ENCODE data around the gene ZNF692. TPM values are rescaled to one million over a fixed set of nuclear protein-coding genes. Genes with fewer than 3 reads are reported as not detected.
A peak's percentile ranks its signal among the peaks of the same experiment; 100 is the strongest.
"Not testable (repeated sequence)": the region's sequence is repeated elsewhere in the genome, so short reads cannot be mapped to it uniquely, and the experiment has no call there.

Gene ZNF692
- total and polyA plus RNA-seq, 4 donors = 10.3 to 176 (median 31.0) TPM

DNA sequence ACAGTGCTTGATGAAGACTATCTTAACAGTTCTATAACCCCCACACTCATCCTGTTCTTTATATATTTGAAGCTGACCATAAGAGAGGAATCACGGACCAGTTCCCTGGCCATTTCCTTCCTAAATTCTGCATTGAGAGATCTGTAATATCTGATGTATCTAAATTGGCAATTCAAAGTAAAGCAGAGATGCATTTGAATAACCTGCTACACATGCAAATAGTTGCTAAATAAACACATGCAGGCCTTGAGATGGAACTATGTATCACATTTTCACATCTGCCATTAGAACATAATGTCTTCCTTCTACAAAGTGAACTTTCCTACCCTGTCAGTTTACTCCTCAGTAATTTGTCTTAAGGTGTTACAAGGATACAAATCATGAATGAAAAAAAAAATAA, 26.8 kb upstream of the ZNF692 start:
- ATAC-seq (ENCODE audit: low FRiP score) = no peak

DNA sequence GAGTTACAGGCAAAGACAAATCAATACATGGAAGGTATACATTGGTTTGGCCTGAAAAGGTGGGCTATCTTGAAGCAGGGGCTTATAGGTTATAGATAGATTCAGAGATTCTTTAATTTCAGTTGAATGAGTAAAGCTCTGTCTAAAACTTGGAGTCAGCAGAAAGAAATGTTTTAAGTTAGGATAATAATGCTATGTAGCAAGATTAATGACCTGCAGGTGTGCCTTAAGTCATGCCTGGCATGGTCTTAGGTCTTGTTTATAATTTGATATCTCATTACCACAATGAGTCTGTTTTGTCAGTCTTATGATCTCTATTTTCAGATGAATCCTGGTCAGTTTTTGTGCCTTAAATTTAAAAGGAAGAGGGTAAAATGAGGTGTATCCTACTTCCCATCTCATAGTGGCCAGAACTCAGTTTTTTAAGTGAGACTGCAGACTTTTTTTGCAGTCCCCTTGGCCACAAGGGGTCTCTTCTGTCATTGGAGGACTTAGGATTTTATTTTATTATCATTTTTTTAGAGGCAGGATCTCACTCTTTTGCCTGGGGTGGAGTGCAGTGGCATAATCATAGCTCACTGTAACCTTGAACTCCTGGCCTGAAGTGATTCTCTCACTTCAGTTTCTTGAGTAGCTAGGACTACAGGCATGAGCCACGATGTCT, 25.9 kb upstream of the ZNF692 start:
- no peak for ATAC-seq (ENCODE audit: low FRiP score)
- 55 to 62% methylated on average over 1 of the region's 1 CpG for WGBS, 2 donors
- intact Hi-C loops (cut with DNase I) = no loop called here
- DNase-seq = no peak
- Histone ChIP-seq H3K4me3 (ENCODE audit: low read length in 2 of 2) (no peak overlapping the region), H3K27me3 (ENCODE audit: control insufficient read depth in 1 of 2, insufficient read depth in 2 of 2, low read length in 1 of 2) (no peaks in the 10 kb centered on the region), H3K36me3 (ENCODE audit: control insufficient read depth in 1 of 2, insufficient read depth in 2 of 2, low read length in 1 of 2) (no peaks in the 10 kb centered on the region), H3K27ac (ENCODE audit: low read depth in 1 of 2, low read length in 2 of 2) (no peak overlapping the region), H3K9me3 (ENCODE audit: control insufficient read depth, low read length) (no peaks in the 10 kb centered on the region), H3K4me1 (ENCODE audit: control insufficient read depth in 1 of 2, insufficient read depth in 2 of 2, low read length in 2 of 2) (no peaks in the 10 kb centered on the region)

More for the DNA sequence above, 26.8 kb upstream of the ZNF692 start:
- H3K27me3 ChIP-seq (ENCODE audit: control insufficient read depth in 1 of 2, insufficient read depth in 2 of 2, low read length in 1 of 2) = no peaks in the 10 kb centered on the region
- no peaks in the 10 kb centered on the region for H3K4me1 ChIP-seq (ENCODE audit: control insufficient read depth in 1 of 2, insufficient read depth in 2 of 2, low read length in 2 of 2)
- no peak overlapping the region for H3K4me3 ChIP-seq (ENCODE audit: low read length in 2 of 2)
- intact Hi-C loops (cut with DNase I) = no loop called here
- 86 to 89% methylated on average over 1 of the region's 1 CpG for WGBS, 2 donors
- H3K27ac ChIP-seq (ENCODE audit: low read depth in 1 of 2, low read length in 2 of 2) = no peak overlapping the region
- no peaks in the 10 kb centered on the region for H3K36me3 ChIP-seq (ENCODE audit: control insufficient read depth in 1 of 2, insufficient read depth in 2 of 2, low read length in 1 of 2)
- no peaks in the 10 kb centered on the region for H3K9me3 ChIP-seq (ENCODE audit: control insufficient read depth, low read length)
- no peak for DNase-seq

DNA sequence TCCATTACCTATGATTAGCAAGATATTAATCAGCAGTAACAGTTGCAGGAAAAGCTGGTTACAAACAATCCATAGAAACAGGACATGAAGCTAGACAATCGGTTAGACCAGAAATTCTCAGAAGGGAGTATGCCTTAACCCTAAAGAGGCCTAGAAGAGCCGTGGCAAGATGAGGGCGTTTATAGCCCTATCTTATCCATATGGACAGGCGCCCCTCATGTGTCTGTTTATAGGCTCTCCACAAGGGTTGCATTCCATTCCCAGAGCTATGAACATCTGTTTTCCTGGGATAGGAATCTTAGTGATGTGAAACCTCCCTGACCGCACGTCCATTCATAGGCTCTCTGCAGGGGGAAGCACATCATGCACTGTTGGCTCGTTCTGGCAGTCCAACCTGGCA, 23.5 kb upstream of the ZNF692 start:
- H3K9me3 ChIP-seq (ENCODE audit: control insufficient read depth, low read length); DNase-seq; H3K27me3 ChIP-seq (ENCODE audit: control insufficient read depth in 1 of 2, insufficient read depth in 2 of 2, low read length in 1 of 2); H3K4me1 ChIP-seq (ENCODE audit: control insufficient read depth in 1 of 2, insufficient read depth in 2 of 2, low read length in 2 of 2); H3K27ac ChIP-seq (ENCODE audit: low read depth in 1 of 2, low read length in 2 of 2); ATAC-seq (ENCODE audit: low FRiP score); H3K36me3 ChIP-seq (ENCODE audit: control insufficient read depth in 1 of 2, insufficient read depth in 2 of 2, low read length in 1 of 2); H3K4me3 ChIP-seq (ENCODE audit: low read length in 2 of 2); intact Hi-C loops (cut with DNase I): not testable (repeated sequence)
- 79 to 80% methylated on average over 7 of the region's 7 CpGs for WGBS, 2 donors

DNA sequence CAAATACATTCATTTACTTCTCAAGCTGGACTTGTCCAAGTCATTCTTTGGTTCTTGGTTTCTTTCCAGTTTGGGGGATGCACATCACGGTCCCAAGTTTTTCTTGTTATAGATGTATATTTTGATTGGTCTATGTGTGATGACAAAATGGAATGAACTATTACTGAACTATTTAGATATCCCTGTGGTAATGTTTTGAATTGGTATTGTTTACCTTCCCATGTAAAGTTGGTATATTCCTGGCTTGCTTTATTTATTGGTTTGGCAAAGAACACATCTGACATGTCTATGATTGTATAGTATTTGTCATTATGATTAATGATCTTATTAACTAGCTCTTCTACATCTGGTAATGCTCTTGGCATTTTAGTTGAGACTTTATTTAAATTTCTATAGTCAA, 22.4 kb upstream of the ZNF692 start:
- Histone ChIP-seq H3K4me3 (ENCODE audit: low read length in 2 of 2) (no peak overlapping the region), H3K9me3 (ENCODE audit: control insufficient read depth, low read length) (no peaks in the 10 kb centered on the region), H3K27me3 (ENCODE audit: control insufficient read depth in 1 of 2, insufficient read depth in 2 of 2, low read length in 1 of 2) (no peaks in the 10 kb centered on the region), H3K36me3 (ENCODE audit: control insufficient read depth in 1 of 2, insufficient read depth in 2 of 2, low read length in 1 of 2) (no peaks in the 10 kb centered on the region), H3K27ac (ENCODE audit: low read depth in 1 of 2, low read length in 2 of 2) (no peak overlapping the region), H3K4me1 (ENCODE audit: control insufficient read depth in 1 of 2, insufficient read depth in 2 of 2, low read length in 2 of 2) (no peaks in the 10 kb centered on the region)
- ATAC-seq (ENCODE audit: low FRiP score) = no peak
- DNase-seq = no peak
- 67 to 70% methylated on average over 1 of the region's 1 CpG for WGBS, 2 donors
- intact Hi-C loops (cut with DNase I) = no loop called here

DNA sequence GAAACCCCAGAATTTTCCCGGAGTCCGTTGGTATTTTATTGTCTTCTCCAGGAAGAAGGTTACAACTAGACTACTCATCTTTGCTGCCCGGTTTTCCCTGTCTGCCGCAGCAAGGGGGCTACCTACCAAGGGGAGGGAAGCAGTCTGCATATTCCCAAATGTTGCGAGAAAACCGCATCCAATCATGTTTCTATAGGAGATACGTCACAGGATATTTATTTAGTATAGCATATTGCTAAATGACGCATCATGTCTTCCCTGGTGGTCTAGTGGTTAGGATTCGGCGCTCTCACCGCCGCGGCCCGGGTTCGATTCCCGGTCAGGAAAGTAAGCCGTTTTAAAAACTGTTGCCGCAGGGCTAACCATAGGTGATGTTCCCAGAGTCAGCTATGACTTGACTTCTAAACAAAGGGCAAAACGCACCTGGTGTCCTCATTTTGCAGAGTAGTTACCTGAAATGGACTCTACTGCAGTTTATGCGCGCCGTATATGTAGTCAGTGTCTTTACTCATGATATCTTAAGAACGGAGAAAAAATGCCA, 15.2 kb upstream of the ZNF692 start:
- 4 to 7% methylated on average over 23 of the region's 23 CpGs for WGBS, 2 donors
- DNase-seq (peak; percentile 79 to 90), ATAC-seq (ENCODE audit: low FRiP score) (peak; percentile 90)
- Histone ChIP-seq H3K4me3 (ENCODE audit: low read length in 2 of 2) (peak overlapping the region; percentile 11 to 49), H3K9me3 (ENCODE audit: control insufficient read depth, low read length) (no peaks in the 10 kb centered on the region), H3K4me1 (ENCODE audit: control insufficient read depth in 1 of 2, insufficient read depth in 2 of 2, low read length in 2 of 2) (no peaks in the 10 kb centered on the region), H3K27me3 (ENCODE audit: control insufficient read depth in 1 of 2, insufficient read depth in 2 of 2, low read length in 1 of 2) (no peaks in the 10 kb centered on the region), H3K36me3 (ENCODE audit: control insufficient read depth in 1 of 2, insufficient read depth in 2 of 2, low read length in 1 of 2) (no peaks in the 10 kb centered on the region), H3K27ac (ENCODE audit: low read depth in 1 of 2, low read length in 2 of 2) (peak overlapping the region; percentile 74 to 94)
- intact Hi-C loops (cut with DNase I) = loop anchor here in 1 of 2 donors (2.0 kb wide), 1 partner anchor 33 kb away; the partner anchor contains the start of gene PGBD2

DNA sequence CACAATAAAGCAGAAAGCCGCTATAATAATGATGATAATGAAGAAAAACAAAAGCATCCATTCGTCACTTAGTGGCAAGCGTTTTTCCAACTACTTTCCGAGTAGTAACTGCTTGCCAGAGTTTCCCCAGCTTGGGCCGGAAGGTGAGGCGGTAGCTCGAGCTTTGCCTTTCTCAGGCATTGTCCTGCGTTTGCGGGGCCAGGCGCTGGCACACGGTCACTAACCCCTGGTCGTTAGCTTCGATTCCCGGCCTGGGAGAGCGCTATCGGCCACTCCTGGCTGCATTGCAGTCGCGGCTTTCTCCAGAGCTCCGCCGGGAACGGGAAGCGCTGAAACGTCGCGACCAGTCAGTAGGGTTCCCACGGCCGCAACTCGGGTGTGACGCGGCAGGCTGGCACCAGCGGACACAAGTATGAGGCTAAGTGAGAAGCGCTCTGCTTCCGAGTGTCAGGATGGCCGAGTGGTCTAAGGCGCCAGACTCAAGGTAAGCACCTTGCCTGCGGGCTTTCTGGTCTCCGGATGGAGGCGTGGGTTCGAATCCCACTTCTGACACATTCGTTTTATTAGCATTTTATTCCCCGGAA, 14.6 kb upstream of the ZNF692 start:
- Histone ChIP-seq H3K36me3 (ENCODE audit: control insufficient read depth in 1 of 2, insufficient read depth in 2 of 2, low read length in 1 of 2) (no peaks in the 10 kb centered on the region), H3K27ac (ENCODE audit: low read depth in 1 of 2, low read length in 2 of 2) (peak overlapping the region; percentile 74 to 94), H3K4me3 (ENCODE audit: low read length in 2 of 2) (peak overlapping the region; percentile 28 to 49), H3K27me3 (ENCODE audit: control insufficient read depth in 1 of 2, insufficient read depth in 2 of 2, low read length in 1 of 2) (no peaks in the 10 kb centered on the region), H3K9me3 (ENCODE audit: control insufficient read depth, low read length) (no peaks in the 10 kb centered on the region), H3K4me1 (ENCODE audit: control insufficient read depth in 1 of 2, insufficient read depth in 2 of 2, low read length in 2 of 2) (no peaks in the 10 kb centered on the region)
- intact Hi-C loops (cut with DNase I) = loop anchor here in 1 of 2 donors (2.0 kb wide), 1 partner anchor 33 kb away; the partner anchor contains the start of gene PGBD2
- 0% methylated on average over 41 of the region's 41 CpGs for WGBS, 2 donors
- ATAC-seq (ENCODE audit: low FRiP score) = peak; percentile 98
- peak; percentile 94 to 98 for DNase-seq

DNA sequence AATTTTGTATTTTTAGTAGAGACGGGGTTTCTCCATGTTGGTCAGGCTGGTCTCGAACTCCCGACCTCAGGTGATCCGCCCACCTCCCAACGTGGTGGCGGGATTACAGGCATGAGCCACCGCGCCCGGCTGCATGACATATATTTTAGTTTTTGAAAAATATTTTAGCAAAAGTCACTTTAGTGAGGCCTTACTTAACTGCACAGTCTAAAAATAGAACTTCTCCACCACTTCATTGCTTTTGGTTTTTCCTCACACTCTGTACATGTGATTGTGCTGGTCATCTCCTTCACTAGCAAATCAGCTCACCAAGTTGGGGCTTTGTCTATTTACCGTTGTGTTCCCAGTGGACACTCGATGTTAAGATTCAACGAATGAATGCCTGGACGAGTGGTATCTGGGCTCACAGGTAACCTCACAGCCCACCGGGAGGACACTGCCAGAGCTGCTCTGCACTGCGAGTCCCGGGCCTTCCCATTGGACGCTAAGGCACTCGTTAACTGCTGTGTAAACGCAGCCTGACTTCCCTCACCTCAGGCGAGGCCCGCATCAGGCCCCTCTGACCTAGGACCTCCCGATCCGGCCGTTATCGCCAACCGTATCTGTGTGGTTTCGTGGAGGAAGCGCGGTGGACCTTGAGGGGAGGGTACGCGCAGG, 14.0 kb upstream of the ZNF692 start:
- intact Hi-C loops (cut with DNase I) = loop anchor here in 1 of 2 donors (2.0 kb wide), 1 partner anchor 34 kb away; the partner anchor contains the start of gene PGBD2
- Histone ChIP-seq H3K27me3 (ENCODE audit: control insufficient read depth in 1 of 2, insufficient read depth in 2 of 2, low read length in 1 of 2) (no peaks in the 10 kb centered on the region), H3K36me3 (ENCODE audit: control insufficient read depth in 1 of 2, insufficient read depth in 2 of 2, low read length in 1 of 2) (no peaks in the 10 kb centered on the region), H3K4me1 (ENCODE audit: control insufficient read depth in 1 of 2, insufficient read depth in 2 of 2, low read length in 2 of 2) (no peaks in the 10 kb centered on the region), H3K9me3 (ENCODE audit: control insufficient read depth, low read length) (no peaks in the 10 kb centered on the region), H3K27ac (ENCODE audit: low read depth in 1 of 2, low read length in 2 of 2) (peak overlapping the region; percentile 74 to 94), H3K4me3 (ENCODE audit: low read length in 2 of 2) (peak overlapping the region; percentile 28 to 49)
- ATAC-seq (ENCODE audit: low FRiP score) (peak; percentile 82), DNase-seq (peak; percentile 74 to 83)
- 1 to 2% methylated on average over 31 of the region's 31 CpGs for WGBS, 2 donors

DNA sequence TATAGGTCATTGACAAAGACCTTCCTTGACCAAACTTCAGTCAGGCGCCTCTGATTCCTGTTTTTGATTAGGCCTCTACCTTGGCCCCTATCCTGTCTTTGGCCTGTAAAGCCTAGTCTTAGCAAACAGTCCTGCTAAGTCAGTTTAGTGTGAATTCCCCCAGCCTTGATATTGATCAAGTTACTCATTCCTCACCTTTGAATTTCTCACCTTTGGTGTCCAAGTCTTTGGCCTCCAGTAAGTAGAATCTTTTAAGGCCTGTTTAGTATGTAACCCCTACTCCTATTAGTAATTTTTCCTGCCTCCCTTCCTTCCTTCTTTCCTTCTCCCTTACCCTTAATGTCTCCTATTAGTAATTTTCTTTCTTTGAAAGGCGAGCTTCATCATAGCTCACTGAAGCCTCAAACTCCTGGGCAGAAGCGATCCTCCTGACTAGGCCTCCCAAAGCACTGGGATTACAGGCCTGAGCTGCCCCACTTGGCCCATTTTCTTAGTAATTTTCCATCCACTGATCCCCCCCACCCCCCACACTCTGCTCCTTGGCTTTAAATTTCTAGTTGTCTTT, 13.0 kb upstream of the ZNF692 start:
- no peaks in the 10 kb centered on the region for H3K36me3 ChIP-seq (ENCODE audit: control insufficient read depth in 1 of 2, insufficient read depth in 2 of 2, low read length in 1 of 2)
- no peak overlapping the region for H3K27ac ChIP-seq (ENCODE audit: low read depth in 1 of 2, low read length in 2 of 2)
- no peaks in the 10 kb centered on the region for H3K9me3 ChIP-seq (ENCODE audit: control insufficient read depth, low read length)
- H3K4me3 ChIP-seq (ENCODE audit: low read length in 2 of 2) = no peak overlapping the region
- intact Hi-C loops (cut with DNase I) = loop anchor here in 1 of 2 donors (2.0 kb wide), 1 partner anchor 35 kb away; the partner anchor contains the start of gene PGBD2
- DNase-seq = no peak
- H3K4me1 ChIP-seq (ENCODE audit: control insufficient read depth in 1 of 2, insufficient read depth in 2 of 2, low read length in 2 of 2) = no peaks in the 10 kb centered on the region
- H3K27me3 ChIP-seq (ENCODE audit: control insufficient read depth in 1 of 2, insufficient read depth in 2 of 2, low read length in 1 of 2) = no peaks in the 10 kb centered on the region
- no peak for ATAC-seq (ENCODE audit: low FRiP score)
- 93 to 99% methylated on average over 3 of the region's 3 CpGs for WGBS, 2 donors
